GM12878 (cell line): Measurements from ENCODE around the gene SLC5A11. TPM values are rescaled to one million over a fixed set of nuclear protein-coding genes. Genes with fewer than 3 reads are reported as not detected.

ENCODE experiments used
- ATAC-seq: fragments of 200-7000 bp; cut with Tn5 transposase; 3 replicates; pipeline ENCODE4 v1.9.1; 2020; ENCODE audit warnings: mild to moderate bottlenecking, moderate library complexity
- Bru-seq: library from RNA; stranded (reverse); fragments of 400-500 nt; gene quantifications from one replicate; lab custom pipeline; 2021; lab: Mats Ljungman, UMichigan
- BruChase-seq, 2 experiments: library from RNA; stranded (reverse); fragments of 400-500 nt; gene quantifications; one replicate each; lab custom pipeline; 2021; lab: Mats Ljungman, UMichigan
- BruUV-seq: library from RNA; stranded (reverse); fragments of 400-500 nt; replicated peaks from 2 replicates; lab custom pipeline; 2021; lab: Mats Ljungman, UMichigan
- CTCF ChIA-PET: fragments of 300-600 bp; sonication (Branson Sonifier 250); formaldehyde crosslinking; extraction: SDS; loops from one replicate; lab custom pipeline; 2021; ENCODE audit warnings: inconsistent platforms; lab: Yijun Ruan, JAX
- POLR2A ChIA-PET: fragments of 350-600 bp; formaldehyde crosslinking; extraction: SDS; loops from one replicate; lab custom pipeline; 2021; ENCODE audit warnings: inconsistent platforms; lab: Charles Lee
- RAD21 ChIA-PET: fragments of 300-600 bp; sonication (Branson Sonifier 250); formaldehyde crosslinking; loops from one replicate; lab custom pipeline; 2023; ENCODE audit warnings: antibody characterized with exemption; ENCODE audit not compliant: unreplicated experiment; lab: Charles Lee
- SMC1A ChIA-PET: fragments of 300-600 bp; sonication (Branson Sonifier 250); formaldehyde crosslinking; loops from one replicate; lab custom pipeline; 2023; ENCODE audit not compliant: unreplicated experiment, uncharacterized antibody; lab: Charles Lee
- DNase-seq: peaks from one replicate; pipeline ENCODE4 v3.0.0-alpha.2; 2011; ENCODE audit warnings: low read depth, low spot score
- FAIRE-seq: peaks from 3 replicates; lab custom pipeline; 2011; peaks lifted over from hg19 to GRCh38; lab: Jason Lieb, UNC
- H2AFZ ChIP-seq: 2 replicates; pipeline ENCODE4 v1.6.0; 2011; ENCODE audit warnings: low read depth, low read length, control low read depth; ENCODE audit not compliant: control insufficient read depth
- H3K27ac ChIP-seq: 2 replicates; pipeline ENCODE4 v1.5.1; 2011; ENCODE audit warnings: control low read depth; ENCODE audit not compliant: control insufficient read depth, insufficient read depth
- H3K27me3 ChIP-seq, 2 experiments: replicated peaks in 1 of 2; 2 replicates each; pipeline versions ENCODE4 v1.6.0 to v1.6.1; 2011; ENCODE audit warnings: low read length in 1 of 2; ENCODE audit not compliant: control insufficient read depth in 2 of 2, insufficient read depth in 2 of 2
- H3K36me3 ChIP-seq, 2 experiments: 2 replicates each; pipeline ENCODE4 v1.5.1; 2011; ENCODE audit warnings: low read length in 1 of 2; ENCODE audit not compliant: control insufficient read depth in 2 of 2, insufficient read depth in 2 of 2
- H3K4me1 ChIP-seq: 2 replicates; pipeline ENCODE4 v1.6.1; 2011; ENCODE audit warnings: mild to moderate bottlenecking, low read length, moderate library complexity, mixed read lengths; ENCODE audit not compliant: control insufficient read depth, insufficient read depth
- H3K4me2 ChIP-seq: 2 replicates; pipeline ENCODE4 v1.6.0; 2011; ENCODE audit warnings: control low read depth; ENCODE audit not compliant: control insufficient read depth, insufficient read depth
- H3K4me3 ChIP-seq: fragments of 200-600 bp; sonication (generic); 2 replicates; pipeline ENCODE4 v1.5.1; 2016
- H3K79me2 ChIP-seq: 2 replicates; pipeline ENCODE4 v1.6.0; 2011; ENCODE audit warnings: low read length; ENCODE audit not compliant: control insufficient read depth, insufficient read depth
- H3K9ac ChIP-seq: 2 replicates; pipeline ENCODE4 v1.8.0; 2011; ENCODE audit warnings: low read length, control low read depth, mixed read lengths; ENCODE audit not compliant: control insufficient read depth, insufficient read depth
- H3K9me3 ChIP-seq: replicated peaks from 3 replicates; pipeline ENCODE4 v1.5.1; 2011; ENCODE audit warnings: mild to moderate bottlenecking, low read length; ENCODE audit not compliant: control insufficient read depth, insufficient read depth
- H4K20me1 ChIP-seq: 2 replicates; pipeline ENCODE4 v1.6.0; 2011; ENCODE audit not compliant: control insufficient read depth, insufficient read depth
- CBX3 ChIP-seq: fragments of 200-600 bp; sonication (generic); IDR thresholded peaks from 2 replicates; pipeline ENCODE4 v1.6.1; 2016; ENCODE audit warnings: low read depth, borderline replicate concordance
- CHD1 ChIP-seq: IDR thresholded peaks from 2 replicates; pipeline ENCODE4 v1.6.1; 2012; ENCODE audit warnings: low read depth, low read length, improper control_type of control experiment
- CREB1 ChIP-seq: IDR thresholded peaks from 2 replicates; pipeline ENCODE4 v1.6.1; 2012; ENCODE audit warnings: low read depth, mild to moderate bottlenecking, inconsistent platforms
- GATAD2B ChIP-seq: fragments of 450-650 bp; conservative IDR thresholded peaks from 2 replicates; pipeline ENCODE4 v1.6.1; 2017; ENCODE audit warnings: low read depth, mild to moderate bottlenecking, moderate library complexity
- HCFC1 ChIP-seq: fragments of 150-350 bp; IDR thresholded peaks from 2 replicates; pipeline ENCODE4 v1.6.1; 2014; ENCODE audit warnings: low read length
- POLR2AphosphoS5 ChIP-seq: IDR thresholded peaks from 2 replicates; pipeline ENCODE4 v1.6.1; 2011; ENCODE audit warnings: mild to moderate bottlenecking, low read length, inconsistent platforms
- RAD51 ChIP-seq: fragments of 450-650 bp; IDR thresholded peaks from 2 replicates; pipeline ENCODE4 v1.6.1; 2016; ENCODE audit warnings: moderate library complexity, mild to moderate bottlenecking, inconsistent platforms
- RBBP5 ChIP-seq: fragments of 200-600 bp; sonication (generic); conservative IDR thresholded peaks from 2 replicates; pipeline ENCODE4 v1.6.1; 2016
- RELA ChIP-seq: fragments of 450-650 bp; IDR thresholded peaks from 2 replicates; pipeline ENCODE4 v1.8.0; 2014; ENCODE audit warnings: borderline replicate concordance; ENCODE audit not compliant: partially characterized antibody
- SIN3A ChIP-seq: IDR thresholded peaks from 2 replicates; pipeline ENCODE4 v1.6.1; 2012; ENCODE audit warnings: low read depth, low read length, improper control_type of control experiment
- SREBF2 ChIP-seq: IDR thresholded peaks from 2 replicates; pipeline ENCODE4 v1.6.1; 2012; ENCODE audit warnings: mild to moderate bottlenecking, low read length
- ZNF592 ChIP-seq: fragments of 450-650 bp; IDR thresholded peaks from 2 replicates; pipeline ENCODE4 v1.6.1; 2017; ENCODE audit warnings: mild to moderate bottlenecking, moderate library complexity
- ZNF622 ChIP-seq: fragments of 450-650 bp; IDR thresholded peaks from 2 replicates; pipeline ENCODE4 v1.6.1; 2017; ENCODE audit warnings: mild to moderate bottlenecking, inconsistent platforms
- WGBS: methylation state at CpG from one replicate; pipeline ENCODE4 v1.1.6; 2016; ENCODE audit warnings: low lambda C conversion rate; ENCODE audit not compliant: insufficient replicate concordance, insufficient coverage; ENCODE audit errors: missing lambda C conversion rate; 5-methylcytosine and 5-hydroxymethylcytosine counted together
- in situ Hi-C: fragments of 300-500 bp; cut with MboI; formaldehyde crosslinking; loops from 9 replicates; pipeline ENCODE4 v1.14.3; 2018; ENCODE audit warnings: mixed read lengths
- intact Hi-C: fragments of 100-400 bp; cut with micrococcal nuclease; formaldehyde crosslinking; loops from one replicate; pipeline ENCODE4 v1.14.2; 2022; ENCODE audit not compliant: unreplicated experiment
- long read RNA-seq, 2 experiments: library from polyadenylated mRNA; unstranded; transcript quantifications; one replicate each; pipeline ENCODE4 v2.0.0, GENCODE V29; 2019 to 2020
- polyA minus RNA-seq, 3 experiments: library from RNA; depleted of rRNA, polyadenylated mRNA; stranded (reverse); fragments of >200 nt; gene quantifications; 2 replicates each; pipeline ENCODE4 v1.2.3, GENCODE V29; 2011
- polyA plus RNA-seq, 11 experiments: library from polyadenylated mRNA; depleted of rRNA in 4 of 11; unstranded in 6 of 11; stranded (reverse) in 5 of 11; fragments of >200 nt; fragmentation: Nextera tagmentation in 4 of 11; fragmentation: Illumina TruSeq in 1 of 11; extraction: Ambion mirVana in 4 of 11; extraction: Trizol in 1 of 11; gene quantifications; 1 replicate in 1 of 11; 2 replicates in 10 of 11; pipeline versions ENCODE4 v1.2.1 to v1.2.3, GENCODE V29; 2011 to 2016; ENCODE audit warnings: inconsistent platforms in 2 of 11, missing spikeins in 2 of 11, low read depth in 1 of 11
- total RNA-seq, 4 experiments: library from RNA; depleted of rRNA in 3 of 4; stranded (reverse); fragments of >200 nt in 3 of 4; fragmentation: Illumina TruSeq in 1 of 4; extraction: Trizol in 1 of 4; gene quantifications; 2 replicates each; pipeline versions ENCODE4 v1.2.1 to v1.2.3, GENCODE V29; 2013 to 2021

Gene SLC5A11, protein sequence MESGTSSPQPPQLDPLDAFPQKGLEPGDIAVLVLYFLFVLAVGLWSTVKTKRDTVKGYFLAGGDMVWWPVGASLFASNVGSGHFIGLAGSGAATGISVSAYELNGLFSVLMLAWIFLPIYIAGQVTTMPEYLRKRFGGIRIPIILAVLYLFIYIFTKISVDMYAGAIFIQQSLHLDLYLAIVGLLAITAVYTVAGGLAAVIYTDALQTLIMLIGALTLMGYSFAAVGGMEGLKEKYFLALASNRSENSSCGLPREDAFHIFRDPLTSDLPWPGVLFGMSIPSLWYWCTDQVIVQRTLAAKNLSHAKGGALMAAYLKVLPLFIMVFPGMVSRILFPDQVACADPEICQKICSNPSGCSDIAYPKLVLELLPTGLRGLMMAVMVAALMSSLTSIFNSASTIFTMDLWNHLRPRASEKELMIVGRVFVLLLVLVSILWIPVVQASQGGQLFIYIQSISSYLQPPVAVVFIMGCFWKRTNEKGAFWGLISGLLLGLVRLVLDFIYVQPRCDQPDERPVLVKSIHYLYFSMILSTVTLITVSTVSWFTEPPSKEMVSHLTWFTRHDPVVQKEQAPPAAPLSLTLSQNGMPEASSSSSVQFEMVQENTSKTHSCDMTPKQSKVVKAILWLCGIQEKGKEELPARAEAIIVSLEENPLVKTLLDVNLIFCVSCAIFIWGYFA
- not detected in 2 replicates for total RNA-seq (2013; cell fraction: nucleolus; rRNA removed)
- total RNA-seq (2014; rRNA removed) (not detected in 2 replicates), total RNA-seq (2014; rRNA removed; fragmentation: Illumina TruSeq; extraction: Trizol) (not detected in 2 replicates), total RNA-seq (2021) (not detected in 2 replicates), polyA plus RNA-seq (2011; rRNA removed) (not detected in 2 replicates), polyA plus RNA-seq (2014; fragmentation: Illumina TruSeq; extraction: Trizol) (not detected in 2 replicates), polyA plus RNA-seq (2014; fragmentation: Nextera tagmentation; extraction: Ambion mirVana) (not detected), polyA plus RNA-seq (2014; rRNA removed) (0.10 TPM in 1 of 2 replicates, not detected in the other), polyA plus RNA-seq (2016; fragmentation: Nextera tagmentation; extraction: Ambion mirVana) (not detected), polyA minus RNA-seq (2011; rRNA and poly(A)+ RNA removed) (not detected in 2 replicates), Bru-seq, nascent RNA (percentile 6 among the genes with signal in this experiment), BruChase-seq, experiment 1, labeled RNA remaining after a 6-hour chase (percentile 19 among the genes with signal in this experiment), BruChase-seq, experiment 2, labeled RNA remaining after a 2-hour chase (percentile 28 among the genes with signal in this experiment)
- not detected for polyA plus RNA-seq (2011; ENCODE audit: low read depth)
- polyA plus RNA-seq (2011; cell fraction: cytosol; rRNA removed), result not detected in 2 replicates
- polyA plus RNA-seq (2011; cell fraction: nucleus; rRNA removed), result not detected in 2 replicates
- polyA plus RNA-seq (2012), result not detected in 2 replicates
- polyA minus RNA-seq (2011; cell fraction: cytosol; rRNA and poly(A)+ RNA removed), result not detected in 2 replicates
- polyA minus RNA-seq (2011; cell fraction: nucleus; rRNA and poly(A)+ RNA removed), result not detected in 2 replicates
- long read RNA-seq, experiment 1, result 0 reads
- long read RNA-seq, experiment 2, result 0 reads

GRCh38 chr16:24845726-24846547 lies at the start of gene SLC5A11:
SLC5A11 (plus strand) TSS chr16:24845963; CDS start chr16:24858644, 12,681 bp downstream.
- Histone ChIP-seq H3K36me3 (no peaks in the 10 kb centered on the region), H2AFZ (no peak within 1 kb of the TSS), H3K9me3 (no peaks in the 10 kb centered on the region), H3K27ac (no peak within 1 kb of the TSS), H3K27me3 (no peaks in the 10 kb centered on the region), H3K9ac (no peak within 1 kb of the TSS), H3K4me2 (no peak within 1 kb of the TSS), H3K4me3 (no peak within 1 kb of the TSS), H4K20me1 (no peaks in the 10 kb centered on the region), H3K4me1 (no peaks in the 10 kb centered on the region), H3K79me2 (no peaks in the 10 kb centered on the region)
- FAIRE-seq (no peak), ATAC-seq (no peak), DNase-seq (no peak)
- ChIA-PET CTCF (no interaction called here), POLR2A (no interaction called here), SMC1A (no interaction called here), RAD21 (no interaction called here)
- WGBS, result 31% methylated on average over 18 of the region's 21 CpGs
- TF ChIP-seq SREBF2 (no peak), RELA (no peak), POLR2AphosphoS5 (no peak), CBX3 (no peak), CHD1 (no peak), RAD51 (no peak), CREB1 (no peak), HCFC1 (no peak), RBBP5 (no peak), ZNF592 (no peak), GATAD2B (no peak), ZNF622 (no peak), SIN3A (no peak)
- BruUV-seq, result no TSS peak
- in situ Hi-C loops, result no loop called here
- intact Hi-C loops, result no loop called here
